NCI-H2196 treated with DMSO at 0.1 percent for 48 hours (cell line): ENCODE results near the gene AFF3.

Source experiments
- DNase-seq: peaks from one replicate; lab custom pipeline; 2025; ENCODE audit not compliant: unreplicated experiment; lab: John Stamatoyannopoulos, UW

AFF3 gene

GRCh38 chr2:100015849-100016248 is 126.5 kb downstream of the AFF3 start:
- no peak for DNase-seq

- DNase-seq = no peak
Observed at GRCh38 chr2:100013892-100014677, 128.3 kb downstream of the AFF3 start.

- no peak for DNase-seq
Observed at GRCh38 chr2:100012561-100012960, 129.8 kb downstream of the AFF3 start.

- no peak for DNase-seq
Observed at GRCh38 chr2:100011272-100011731, 131.1 kb downstream of the AFF3 start.

DNA sequence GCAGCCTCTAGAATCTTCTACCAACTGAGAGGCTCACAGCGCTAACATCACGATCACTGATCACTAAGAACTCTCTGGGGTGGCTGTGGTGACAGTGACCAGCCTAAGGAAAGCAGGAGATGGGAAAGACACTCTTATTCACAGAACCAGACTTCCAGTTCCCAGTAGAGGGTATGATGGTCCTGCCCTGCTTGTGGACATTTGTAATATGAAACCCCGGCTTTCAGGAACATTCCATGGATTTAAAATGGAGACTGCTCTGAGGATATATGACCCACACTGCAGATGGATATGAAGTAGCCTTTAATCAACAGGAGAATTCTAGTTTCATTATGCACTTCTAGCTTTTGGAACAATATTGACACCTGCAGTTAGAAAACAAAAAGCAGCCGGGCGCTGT is 131.8 kb downstream of the AFF3 start:
- DNase-seq = no peak

- no peak for DNase-seq
Observed at GRCh38 chr2:100009743-100010142, 132.6 kb downstream of the AFF3 start.

DNA sequence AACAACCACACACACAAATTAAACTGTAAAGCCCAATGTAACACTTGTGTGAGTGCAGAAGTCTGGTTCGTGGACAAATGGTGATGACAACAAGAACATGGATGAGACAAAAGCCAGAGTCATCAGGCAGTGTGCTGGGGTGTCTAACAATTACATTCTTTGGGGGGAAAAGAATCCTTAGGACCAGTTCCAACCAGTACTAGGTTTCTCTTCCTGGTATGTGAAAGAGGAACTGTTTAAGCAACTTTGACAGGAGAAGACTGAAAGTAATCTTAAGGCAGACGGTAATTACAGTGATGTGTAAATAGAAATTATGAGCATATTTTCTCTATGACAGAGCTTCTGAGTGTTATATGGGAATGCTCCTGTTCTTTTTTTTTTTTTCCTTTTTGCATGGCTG is 133.4 kb downstream of the AFF3 start:
- DNase-seq = no peak

GRCh38 chr2:100006516-100006915 is 135.9 kb downstream of the AFF3 start:
- no peak for DNase-seq

DNA sequence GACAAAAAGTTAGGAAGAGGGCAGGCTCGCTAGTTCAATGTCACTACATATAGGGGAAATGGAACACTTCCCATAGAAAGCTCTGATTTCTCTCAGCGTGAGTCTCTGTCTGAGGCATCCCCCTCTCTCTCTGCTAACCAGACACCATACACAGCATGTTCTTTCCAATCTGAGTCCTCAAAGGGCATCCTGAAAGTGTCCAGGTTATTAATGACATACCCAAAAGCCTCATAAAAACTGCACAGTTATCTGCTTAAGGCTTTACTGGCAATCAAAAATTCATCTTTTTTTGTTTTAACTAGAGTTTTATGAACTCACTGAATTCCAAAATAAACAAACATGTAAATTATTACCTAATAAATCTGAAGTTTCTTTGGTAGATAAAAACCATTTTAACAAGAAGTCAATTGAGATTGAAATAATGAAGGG is 137.4 kb downstream of the AFF3 start:
- DNase-seq = no peak

GRCh38 chr2:100004348-100004884 is 138.0 kb downstream of the AFF3 start:
- no peak for DNase-seq

GRCh38 chr2:100002059-100002458 is 140.3 kb downstream of the AFF3 start:
- no peak for DNase-seq

DNA sequence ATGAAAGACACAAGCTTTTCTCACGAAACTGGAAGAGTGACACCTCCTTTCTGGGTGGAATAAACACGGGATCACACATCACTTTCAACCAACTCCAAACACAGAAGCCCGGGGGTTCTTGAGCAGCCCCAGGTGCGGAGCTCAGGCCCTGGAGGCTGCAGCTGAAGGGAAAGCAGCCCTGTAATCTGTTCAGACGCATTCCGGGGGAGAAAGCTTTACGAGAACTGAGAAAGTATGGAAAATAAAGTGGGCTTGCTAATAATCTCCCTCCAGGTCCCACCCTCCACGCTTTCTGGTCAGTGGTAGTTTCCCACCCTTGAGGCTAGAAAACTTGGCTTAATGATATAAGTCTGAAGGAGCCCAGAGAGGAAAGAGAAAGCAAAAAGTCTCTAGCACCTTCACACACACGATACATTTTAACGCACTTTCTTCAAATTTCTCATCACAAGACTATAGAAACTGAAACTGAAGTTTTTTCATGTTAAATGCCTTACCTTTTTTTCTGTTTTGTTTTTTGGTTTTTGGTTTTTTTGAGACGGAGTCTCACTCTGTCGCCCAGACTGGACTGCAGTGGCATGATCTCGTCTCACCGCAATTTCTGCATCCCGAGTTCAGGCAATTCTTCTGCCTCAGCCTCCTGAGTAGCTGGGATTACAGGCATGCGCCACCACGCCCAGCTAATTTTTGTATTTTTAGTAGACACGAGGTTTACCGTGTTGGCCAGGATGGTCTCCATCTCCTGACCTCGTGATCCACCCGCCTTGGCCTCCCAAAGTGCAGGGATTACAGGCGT is 141.3 kb downstream of the AFF3 start:
- DNase-seq = no peak

GRCh38 chr2:99998651-99999320 is 143.6 kb downstream of the AFF3 start:
- DNase-seq = no peak

- DNase-seq = no peak
Observed at GRCh38 chr2:99989905-99990304, 152.5 kb downstream of the AFF3 start.

- no peak for DNase-seq
Observed at GRCh38 chr2:99988599-99988998, 153.8 kb downstream of the AFF3 start.

GRCh38 chr2:99987160-99987559 is 155.2 kb downstream of the AFF3 start:
- no peak for DNase-seq

- no peak for DNase-seq
Observed at GRCh38 chr2:99984799-99985515, 157.4 kb downstream of the AFF3 start.

- DNase-seq = no peak
Observed at GRCh38 chr2:99982744-99983143, 159.6 kb downstream of the AFF3 start.

- no peak for DNase-seq
Observed at GRCh38 chr2:99981840-99982239, 160.6 kb downstream of the AFF3 start.

GRCh38 chr2:99980176-99980575 is 162.2 kb downstream of the AFF3 start:
- DNase-seq = no peak

DNA sequence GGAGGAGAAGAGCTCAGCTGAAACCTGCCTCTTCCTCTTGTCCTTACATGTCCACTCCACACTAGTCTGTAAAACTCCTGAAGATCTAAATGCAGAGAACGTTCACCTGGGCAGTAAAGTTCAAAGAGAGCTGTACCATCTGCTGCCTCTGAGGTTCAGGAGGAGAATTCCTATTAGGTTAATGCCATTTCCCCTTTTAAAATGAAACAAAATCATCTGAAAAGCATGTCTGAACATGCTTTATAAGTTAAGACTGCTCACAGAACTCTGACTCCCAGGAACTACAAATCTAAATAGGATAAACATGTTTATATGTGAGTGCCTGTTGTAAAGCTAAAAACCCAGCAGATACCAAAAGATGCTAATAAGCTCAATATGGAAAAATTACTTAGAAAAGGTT is 164.4 kb downstream of the AFF3 start:
- DNase-seq = no peak
